22Rv1 (cell line): ENCODE data around the gene MPRIP.

Experiments used
- CTCF ChIP-seq: fragments of 450-650 bp; IDR thresholded peaks from 2 replicates; pipeline ENCODE4 v1.5.1; 2017; ENCODE audit warnings: mild to moderate bottlenecking
- ZFX ChIP-seq: fragments of 450-650 bp; IDR thresholded peaks from 2 replicates; pipeline ENCODE4 v1.6.1; 2017; ENCODE audit warnings: antibody characterized with exemption, borderline replicate concordance

GRCh38 chr17:17228521-17229279 lies 186.4 kb downstream of the MPRIP start:
- TF ChIP-seq CTCF (no peak), ZFX (no peak)
